ENCODE results near the gene APOBEC3F.
"Not testable (repeated sequence)": the region's sequence is repeated elsewhere in the genome, so short reads cannot be mapped to it uniquely, and the experiment has no call there.

The APOBEC3F gene

GRCh38 chr22:39055658-39056057, 15.0 kb downstream of the APOBEC3F start:
- TF ChIP-seq, protein P1, sequence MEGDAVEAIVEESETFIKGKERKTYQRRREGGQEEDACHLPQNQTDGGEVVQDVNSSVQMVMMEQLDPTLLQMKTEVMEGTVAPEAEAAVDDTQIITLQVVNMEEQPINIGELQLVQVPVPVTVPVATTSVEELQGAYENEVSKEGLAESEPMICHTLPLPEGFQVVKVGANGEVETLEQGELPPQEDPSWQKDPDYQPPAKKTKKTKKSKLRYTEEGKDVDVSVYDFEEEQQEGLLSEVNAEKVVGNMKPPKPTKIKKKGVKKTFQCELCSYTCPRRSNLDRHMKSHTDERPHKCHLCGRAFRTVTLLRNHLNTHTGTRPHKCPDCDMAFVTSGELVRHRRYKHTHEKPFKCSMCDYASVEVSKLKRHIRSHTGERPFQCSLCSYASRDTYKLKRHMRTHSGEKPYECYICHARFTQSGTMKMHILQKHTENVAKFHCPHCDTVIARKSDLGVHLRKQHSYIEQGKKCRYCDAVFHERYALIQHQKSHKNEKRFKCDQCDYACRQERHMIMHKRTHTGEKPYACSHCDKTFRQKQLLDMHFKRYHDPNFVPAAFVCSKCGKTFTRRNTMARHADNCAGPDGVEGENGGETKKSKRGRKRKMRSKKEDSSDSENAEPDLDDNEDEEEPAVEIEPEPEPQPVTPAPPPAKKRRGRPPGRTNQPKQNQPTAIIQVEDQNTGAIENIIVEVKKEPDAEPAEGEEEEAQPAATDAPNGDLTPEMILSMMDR (IDR thresholded peaks at IDR 0.05; ENCODE audit: low read depth, low read length): no peak
- no peak for DNase-seq (ENCODE audit: low read depth in 2 of 2)
- H3K4me3 ChIP-seq (replicated peaks in 1 of 2; ENCODE audit: low read depth in 2 of 2, low read length in 2 of 2): no peak overlapping the region

GRCh38 chr22:39061290-39061689, 20.6 kb downstream of the APOBEC3F start:
- not testable (repeated sequence) for H3K4me3 ChIP-seq (replicated peaks in 1 of 2; ENCODE audit: low read depth in 2 of 2, low read length in 2 of 2); DNase-seq (ENCODE audit: low read depth in 2 of 2)

DNA sequence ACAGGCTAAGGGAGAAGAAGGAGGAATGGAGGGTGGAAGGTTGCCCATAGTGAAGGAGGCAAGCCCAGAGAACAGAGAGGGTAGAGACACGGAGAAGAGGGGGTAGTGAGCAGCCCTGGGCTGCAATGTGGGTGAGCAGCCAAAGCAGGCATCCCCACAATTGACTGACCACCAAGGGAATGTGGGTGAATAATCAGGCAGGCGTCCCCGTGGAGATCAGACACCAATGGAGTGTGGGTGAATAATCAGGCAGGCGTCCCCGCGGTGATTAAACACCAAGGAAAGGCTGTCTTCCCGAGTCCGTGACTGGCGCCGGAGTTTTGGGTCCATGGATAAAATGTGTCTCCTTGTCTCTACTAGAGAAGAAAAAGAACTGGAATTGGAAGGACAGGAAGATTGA, 21.3 kb downstream of the APOBEC3F start:
- DNase-seq (ENCODE audit: low read depth in 2 of 2); H3K4me3 ChIP-seq (replicated peaks in 1 of 2; ENCODE audit: low read depth in 2 of 2, low read length in 2 of 2): not testable (repeated sequence)

GRCh38 chr22:39063904-39064303, 23.2 kb downstream of the APOBEC3F start:
- not testable (repeated sequence) for DNase-seq (ENCODE audit: low read depth in 2 of 2); H3K4me3 ChIP-seq (replicated peaks in 1 of 2; ENCODE audit: low read depth in 2 of 2, low read length in 2 of 2)

- DNase-seq (ENCODE audit: low read depth in 2 of 2); H3K4me3 ChIP-seq (replicated peaks in 1 of 2; ENCODE audit: low read depth in 2 of 2, low read length in 2 of 2): not testable (repeated sequence)
Measured at GRCh38 chr22:39066442-39067276, 26.0 kb downstream of the APOBEC3F start.

DNA sequence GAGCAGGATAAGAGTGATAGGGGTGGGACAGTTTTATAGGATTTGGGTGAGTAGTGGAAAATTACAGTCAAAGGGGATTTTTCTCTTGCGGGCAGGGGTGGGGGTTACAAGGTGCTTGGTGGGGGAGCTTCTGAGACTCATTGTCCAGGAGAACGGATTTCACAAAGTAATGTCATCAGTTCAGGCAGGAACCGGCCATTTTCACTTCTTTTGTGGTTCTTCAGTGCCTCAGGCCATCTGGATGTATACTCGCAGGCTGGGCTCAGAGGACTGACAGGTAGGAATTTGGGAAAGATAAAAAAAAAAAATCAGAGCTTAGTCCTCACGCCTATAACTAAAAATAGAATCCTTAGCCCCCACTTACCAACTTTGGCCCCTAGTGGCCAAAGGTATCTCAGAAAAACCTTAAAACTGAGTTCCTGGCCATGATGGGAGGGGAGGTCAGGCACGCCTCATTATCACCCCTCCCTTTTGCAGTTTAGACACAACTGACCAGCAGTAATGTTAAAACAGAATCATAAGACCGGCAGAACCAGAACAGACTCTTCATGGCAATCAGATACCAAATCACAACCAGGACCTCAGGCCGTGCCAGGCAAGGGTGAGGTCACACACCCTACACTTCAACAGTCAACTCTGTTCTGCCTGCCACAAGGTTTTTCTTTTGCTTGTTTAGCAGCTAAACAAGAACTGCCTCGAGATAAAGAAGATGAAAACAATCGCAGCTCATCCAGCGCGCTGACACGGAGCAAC, 27.5 kb downstream of the APOBEC3F start:
- no peak for DNase-seq (ENCODE audit: low read depth in 2 of 2)
- TF ChIP-seq, protein P1 (IDR thresholded peaks at IDR 0.05; ENCODE audit: low read depth, low read length): no peak

GRCh38 chr22:39070186-39070585, 29.5 kb downstream of the APOBEC3F start:
- TF ChIP-seq, protein P1 (IDR thresholded peaks at IDR 0.05; ENCODE audit: low read depth, low read length): no peak
- no peak for DNase-seq (ENCODE audit: low read depth in 2 of 2)
- no peak overlapping the region for H3K4me3 ChIP-seq (replicated peaks in 1 of 2; ENCODE audit: low read depth in 2 of 2, low read length in 2 of 2)

More for the DNA sequence above, 27.5 kb downstream of the APOBEC3F start:
- H3K4me3 ChIP-seq (replicated peaks in 1 of 2; ENCODE audit: low read depth in 2 of 2, low read length in 2 of 2): no peak overlapping the region

DNA sequence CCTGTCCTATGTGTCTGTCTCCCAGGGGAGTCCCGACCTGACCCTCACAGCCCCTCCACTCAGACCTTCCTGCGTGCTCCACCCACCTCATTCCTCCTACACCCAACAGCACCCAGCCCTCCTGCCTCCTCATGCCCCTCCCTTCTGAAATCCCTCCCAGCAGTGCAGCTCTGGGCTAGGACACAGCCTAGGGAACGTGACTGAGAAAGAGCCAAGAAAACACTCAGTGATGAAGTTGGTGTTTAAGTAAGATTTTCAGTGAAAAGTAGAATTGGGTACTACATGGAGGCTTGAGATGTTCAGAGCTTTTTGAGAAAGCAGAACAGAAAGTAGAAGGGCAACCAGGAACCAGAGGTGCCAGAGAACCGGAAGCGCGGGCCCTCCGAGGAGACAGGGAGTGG, 31.9 kb downstream of the APOBEC3F start:
- not testable (repeated sequence) for DNase-seq (ENCODE audit: low read depth in 2 of 2); H3K4me3 ChIP-seq (replicated peaks in 1 of 2; ENCODE audit: low read depth in 2 of 2, low read length in 2 of 2)

- TF ChIP-seq, protein P1 (IDR thresholded peaks at IDR 0.05; ENCODE audit: low read depth, low read length): no peak
- H3K4me3 ChIP-seq (replicated peaks in 1 of 2; ENCODE audit: low read depth in 2 of 2, low read length in 2 of 2): no peak overlapping the region
- no peak for DNase-seq (ENCODE audit: low read depth in 2 of 2)
Measured at GRCh38 chr22:39073981-39074380, 33.3 kb downstream of the APOBEC3F start.

- not testable (repeated sequence) for DNase-seq (ENCODE audit: low read depth in 2 of 2); H3K4me3 ChIP-seq (replicated peaks in 1 of 2; ENCODE audit: low read depth in 2 of 2, low read length in 2 of 2)
Measured at GRCh38 chr22:39076155-39077025, 35.7 kb downstream of the APOBEC3F start.

- H3K4me3 ChIP-seq (replicated peaks in 1 of 2; ENCODE audit: low read depth in 2 of 2, low read length in 2 of 2): peak within 1 kb of the TSS; percentile 54 to 55
- DNase-seq (ENCODE audit: low read depth in 2 of 2): peak; percentile 66 to 86
Measured at GRCh38 chr22:39077026-39077840, 36.6 kb downstream of the APOBEC3F start, which contains the start of gene APOBEC3G. APOBEC3G (plus strand) TSS chr22:39077275; CDS start chr22:39077362, 87 bp downstream.

DNA sequence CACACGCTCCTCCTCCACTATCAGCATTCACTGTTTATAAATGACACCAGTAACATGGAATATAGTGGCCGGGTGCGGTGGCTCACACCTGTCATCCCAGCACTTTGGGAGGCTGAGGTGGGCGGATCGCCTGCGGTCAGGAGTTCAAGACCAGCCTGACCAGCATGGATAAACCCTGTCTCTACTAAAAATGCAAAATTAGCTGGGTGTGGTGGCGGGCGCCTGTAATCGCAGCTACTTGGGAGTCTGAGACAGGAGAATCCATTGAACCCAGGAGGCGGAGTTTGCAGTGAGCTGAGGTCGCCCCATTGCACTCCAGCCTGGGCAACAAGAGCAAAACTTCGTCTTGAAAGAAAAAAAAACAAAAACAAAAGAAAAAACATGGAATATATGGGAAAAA, 37.2 kb downstream of the APOBEC3F start:
- DNase-seq (ENCODE audit: low read depth in 2 of 2): not testable (repeated sequence)
- H3K4me3 ChIP-seq (replicated peaks in 1 of 2; ENCODE audit: low read depth in 2 of 2, low read length in 2 of 2): peak overlapping the region in 1 of 2 donors; percentile 54
